ENCODE measurements around the gene MITD1. TPM values are rescaled to one million over a fixed set of nuclear protein-coding genes. Genes with fewer than 3 reads are reported as not detected.

The MITD1 gene
- total and polyA plus RNA-seq, 2 of the 13 experiments (the other 11 are each of a cell fraction or from before 2014, with no cell fraction given): 17.8 to 43.7 TPM

GRCh38 chr2:99183025-99183424 is 2.2 kb upstream of the MITD1 start (continued):
- peak; percentile 84; the same call in 1 of the 2 replicates for TF ChIP-seq ZNF740 (CRISPR knock-in tag; IDR thresholded peaks at IDR 0.05)
- TF ChIP-seq NCOR1 (IDR thresholded peaks at IDR 0.05; ENCODE audit: borderline replicate concordance, low read length): no peak
- TF ChIP-seq ZNF24 (IDR thresholded peaks at IDR 0.05): no peak
- TF ChIP-seq TRIM22 (IDR thresholded peaks at IDR 0.05): no peak
- TF ChIP-seq NR2F6 (IDR thresholded peaks at IDR 0.05): no peak; the same call in 1 of the 2 replicates
- 0 out of 2 replicates have a peak, but pooled peaks have one; percentile 12 for TF ChIP-seq NR2F6 (CRISPR knock-in tag; IDR thresholded peaks at IDR 0.05)
- TF ChIP-seq IKZF1 (IDR thresholded peaks at IDR 0.05): no peak
- TF ChIP-seq ZGPAT (CRISPR knock-in tag; IDR thresholded peaks at IDR 0.05): no peak
- no peak for TF ChIP-seq CERS6 (CRISPR knock-in tag; IDR thresholded peaks at IDR 0.05)
- TF ChIP-seq XRCC5 (optimal IDR thresholded peaks at IDR 0.05; ENCODE audit: low read length): no peak
- no peak for TF ChIP-seq ZNF670 (CRISPR knock-in tag; IDR thresholded peaks at IDR 0.05; ENCODE audit: borderline replicate concordance)
- no peak for TF ChIP-seq RAD51 (IDR thresholded peaks at IDR 0.05; ENCODE audit: borderline replicate concordance)
- TF ChIP-seq HBP1 (CRISPR knock-in tag; IDR thresholded peaks at IDR 0.05; ENCODE audit: low read depth): 0 out of 2 replicates have a peak, but pooled peaks have one; percentile 61
- no peak for TF ChIP-seq HNRNPH1 (optimal IDR thresholded peaks at IDR 0.05; ENCODE audit: low read depth, low read length)
- TF ChIP-seq GZF1 (CRISPR knock-in tag; IDR thresholded peaks at IDR 0.05): no peak
- TF ChIP-seq ZBTB46 (CRISPR knock-in tag; IDR thresholded peaks at IDR 0.05; ENCODE audit: borderline replicate concordance): no peak
- peak; percentile 64; the same call in 1 of the 2 replicates for TF ChIP-seq TBX2 (CRISPR knock-in tag; IDR thresholded peaks at IDR 0.05; ENCODE audit: borderline replicate concordance)
- TF ChIP-seq PAWR (CRISPR knock-in tag; IDR thresholded peaks at IDR 0.05; ENCODE audit: borderline replicate concordance): no peak
- no peak for TF ChIP-seq SMAD9 (CRISPR knock-in tag; IDR thresholded peaks at IDR 0.05)
- TF ChIP-seq ZBTB33 (CRISPR knock-in tag; IDR thresholded peaks at IDR 0.05): no peak
- no peak for TF ChIP-seq PHF5A (CRISPR knock-in tag; IDR thresholded peaks at IDR 0.05; ENCODE audit: low read depth, unreplicated experiment)
- no peak for TF ChIP-seq FOSL1 (CRISPR knock-in tag; IDR thresholded peaks at IDR 0.05; ENCODE audit: borderline replicate concordance)
- TF ChIP-seq PHF21A (CRISPR knock-in tag; IDR thresholded peaks at IDR 0.05): no peak

All from HepG2 (cell line).